CD14-positive monocyte (primary cell): ENCODE measurements around the gene TBL1XR1. TPM values are rescaled to one million over a fixed set of nuclear protein-coding genes. Genes with fewer than 3 reads are reported as not detected.

Experiments
- DNase-seq, 3 donors: peaks; one replicate each; pipeline ENCODE4 v3.0.0-alpha.2; 2011 to 2022
- H2AFZ ChIP-seq: 2 replicates; pipeline ENCODE4 v1.6.0; 2012; ENCODE audit warnings: mild to moderate bottlenecking, low read depth, low read length, inconsistent platforms; ENCODE audit not compliant: insufficient read depth, poor library complexity, severe bottlenecking
- H3K27ac ChIP-seq, 2 donors: 1 replicate in 1 of 2; 2 replicates in 1 of 2; pipeline ENCODE4 v1.5.1; 2012 to 2013; ENCODE audit warnings: low read length in 2 of 2, control low read depth in 1 of 2, inconsistent platforms in 1 of 2, low read depth in 1 of 2, mild to moderate bottlenecking in 1 of 2
- H3K27me3 ChIP-seq, 2 donors: one replicate each; pipeline versions ENCODE4 v1.6.0 to v1.6.1; 2011 to 2013; ENCODE audit warnings: low read length in 2 of 2; ENCODE audit not compliant: control insufficient read depth in 2 of 2, insufficient read depth in 2 of 2
- H3K36me3 ChIP-seq, 2 donors: replicated peaks in 1 of 2; 1 replicate in 1 of 2; 2 replicates in 1 of 2; pipeline versions ENCODE4 v1.5.1 to v1.6.1; 2012 to 2013; ENCODE audit warnings: low read length in 2 of 2, control low read depth in 1 of 2, inconsistent platforms in 1 of 2, mild to moderate bottlenecking in 1 of 2; ENCODE audit not compliant: insufficient read depth in 2 of 2, control insufficient read depth in 1 of 2
- H3K4me1 ChIP-seq, 2 donors: 1 replicate in 1 of 2; 2 replicates in 1 of 2; pipeline versions ENCODE4 v1.5.1 to v1.6.1; 2012 to 2013; ENCODE audit warnings: low read length in 2 of 2, control low read depth in 1 of 2, inconsistent platforms in 1 of 2, mild to moderate bottlenecking in 1 of 2, moderate library complexity in 1 of 2; ENCODE audit not compliant: insufficient read depth in 2 of 2, control insufficient read depth in 1 of 2
- H3K4me2 ChIP-seq: replicated peaks from 2 replicates; pipeline ENCODE3; 2012; ENCODE audit warnings: low read length, moderate library complexity, mild to moderate bottlenecking; ENCODE audit not compliant: poor library complexity, severe bottlenecking; ENCODE audit errors: extremely low read depth
- H3K4me3 ChIP-seq, 3 experiments: fragments of 200-600 bp in 1 of 3; sonication (generic) in 1 of 3; replicated peaks in 1 of 3; 1 replicate in 2 of 3; 2 replicates in 1 of 3; pipeline ENCODE4 v1.5.1; 2011 to 2013; ENCODE audit warnings: low read length in 3 of 3, mild to moderate bottlenecking in 3 of 3, control low read depth in 2 of 3, low read depth in 2 of 3, inconsistent platforms in 1 of 3, moderate library complexity in 1 of 3
- H3K79me2 ChIP-seq: 2 replicates; pipeline ENCODE4 v1.6.0; 2012; ENCODE audit warnings: mild to moderate bottlenecking, control low read depth, inconsistent platforms, low read length, moderate library complexity; ENCODE audit not compliant: insufficient read depth
- H3K9ac ChIP-seq: 2 replicates; pipeline ENCODE4 v1.6.0; 2017; ENCODE audit warnings: low read length, mild to moderate bottlenecking; ENCODE audit not compliant: insufficient read depth, poor library complexity, severe bottlenecking
- H3K9me3 ChIP-seq, 2 donors: replicated peaks in 1 of 2; 1 replicate in 1 of 2; 2 replicates in 1 of 2; pipeline versions ENCODE4 v1.5.1 to v1.6.1; 2012 to 2013; ENCODE audit warnings: low read length in 2 of 2, control low read depth in 1 of 2; ENCODE audit not compliant: control insufficient read depth in 1 of 2, insufficient read depth in 1 of 2
- H4K20me1 ChIP-seq: 2 replicates; pipeline ENCODE4 v1.6.0; 2012; ENCODE audit warnings: mild to moderate bottlenecking, low read length, control low read depth, moderate library complexity; ENCODE audit not compliant: insufficient read depth
- H3K27ac Mint-ChIP-seq, 7 donors: one replicate each; pipeline ENCODE4 v1.8.0; 2020; ENCODE audit warnings: mild to moderate bottlenecking in 7 of 7, mixed read lengths in 7 of 7, moderate library complexity in 6 of 7, inconsistent platforms in 2 of 7
- H3K27me3 Mint-ChIP-seq, 3 donors: one replicate each; pipeline ENCODE4 v1.8.0; 2021 to 2022; ENCODE audit warnings: low read depth in 3 of 3, mild to moderate bottlenecking in 3 of 3, mixed read lengths in 3 of 3, moderate library complexity in 3 of 3, inconsistent platforms in 1 of 3
- H3K36me3 Mint-ChIP-seq, 2 donors: one replicate each; pipeline ENCODE4 v1.8.0; 2020; ENCODE audit warnings: mixed read lengths in 2 of 2, inconsistent platforms in 1 of 2, mild to moderate bottlenecking in 1 of 2
- H3K4me1 Mint-ChIP-seq: one replicate; pipeline ENCODE4 v1.8.0; 2020; ENCODE audit warnings: mild to moderate bottlenecking, mixed read lengths
- H3K4me3 Mint-ChIP-seq, 2 donors: one replicate each; pipeline ENCODE4 v1.8.0; 2020; ENCODE audit warnings: mild to moderate bottlenecking in 2 of 2, mixed read lengths in 2 of 2, moderate library complexity in 1 of 2
- H3K9me3 Mint-ChIP-seq, 7 donors: one replicate each; pipeline ENCODE4 v1.8.0; 2020 to 2022; ENCODE audit warnings: mixed read lengths in 7 of 7, mild to moderate bottlenecking in 6 of 7, moderate library complexity in 6 of 7, inconsistent platforms in 2 of 7
- WGBS: methylation state at CpG from one replicate; pipeline ENCODE4 v1.1.5; 2013; ENCODE audit warnings: missing lambda C conversion rate; ENCODE audit not compliant: insufficient coverage; 5-methylcytosine and 5-hydroxymethylcytosine counted together
- intact Hi-C, 2 donors: fragments of 100-400 bp; cut with micrococcal nuclease; formaldehyde crosslinking; loops; one replicate each; pipeline versions ENCODE4 v1.15.0 to v1.15.1; 2023
- polyA plus RNA-seq, 3 donors: library from polyadenylated mRNA; depleted of rRNA in 1 of 3; unstranded in 2 of 3; stranded (reverse) in 1 of 3; fragments of 300-500 nt in 2 of 3; fragments of >200 nt in 1 of 3; fragmentation: Illumina TruSeq in 2 of 3; gene quantifications; 1 replicate in 2 of 3; 2 replicates in 1 of 3; pipeline ENCODE4 v1.2.3, GENCODE V29; 2012 to 2021
- TF ChIP-seq, protein P1 (sequence below): fragments of 200-600 bp; IDR thresholded peaks from one replicate; pipeline ENCODE4 v1.8.0; 2022; ENCODE audit warnings: antibody characterized with exemption, mild to moderate bottlenecking

Gene TBL1XR1
- polyA plus RNA-seq, 3 donors = 10.2 to 20.4 (median 18.3) TPM

DNA sequence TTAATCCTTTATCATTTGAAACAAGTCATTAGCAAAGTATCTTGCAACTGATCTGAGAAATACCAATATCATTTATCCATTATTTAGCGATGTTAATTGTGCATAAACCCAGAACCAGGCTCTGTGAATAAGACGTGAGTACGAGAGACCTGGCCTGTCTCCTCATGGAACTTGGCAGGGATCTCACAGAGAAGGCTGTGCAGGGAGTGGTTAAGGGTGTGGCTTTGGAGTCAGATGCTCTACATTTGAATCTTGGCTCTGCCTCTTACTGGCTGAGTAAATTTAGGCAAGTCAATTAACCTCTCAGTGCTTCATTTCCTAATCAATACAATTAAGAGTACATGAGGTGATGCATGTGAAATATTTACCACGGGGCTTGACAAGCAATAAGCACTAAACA lies 39.9 kb upstream of the TBL1XR1 start:
- intact Hi-C loops = no loop called here
- Histone ChIP-seq H3K4me2 (no peak overlapping the region), H3K9me3 (no peaks in the 10 kb centered on the region), H4K20me1 (no peaks in the 10 kb centered on the region), H3K79me2 (no peaks in the 10 kb centered on the region), H3K4me1 (no peaks in the 10 kb centered on the region), H3K27ac (no peak overlapping the region), H3K36me3 (no peaks in the 10 kb centered on the region), H2AFZ (no peak overlapping the region), H3K9ac (no peak overlapping the region), H3K27me3 (no peaks in the 10 kb centered on the region), H3K4me3 (no peak overlapping the region)
- Mint-ChIP-seq H3K36me3 (no peaks in the 10 kb centered on the region), H3K27me3 (peaks cover 0 to 3% (median 0%) of the 10 kb centered on the region in 3 donors), H3K9me3 (peaks cover 0 to 3% (median 0%) of the 10 kb centered on the region in 7 donors), H3K27ac (no peak overlapping the region), H3K4me3 (no peak overlapping the region), H3K4me1 (no peaks in the 10 kb centered on the region)
- DNase-seq = no peak
- TF ChIP-seq, protein P1, sequence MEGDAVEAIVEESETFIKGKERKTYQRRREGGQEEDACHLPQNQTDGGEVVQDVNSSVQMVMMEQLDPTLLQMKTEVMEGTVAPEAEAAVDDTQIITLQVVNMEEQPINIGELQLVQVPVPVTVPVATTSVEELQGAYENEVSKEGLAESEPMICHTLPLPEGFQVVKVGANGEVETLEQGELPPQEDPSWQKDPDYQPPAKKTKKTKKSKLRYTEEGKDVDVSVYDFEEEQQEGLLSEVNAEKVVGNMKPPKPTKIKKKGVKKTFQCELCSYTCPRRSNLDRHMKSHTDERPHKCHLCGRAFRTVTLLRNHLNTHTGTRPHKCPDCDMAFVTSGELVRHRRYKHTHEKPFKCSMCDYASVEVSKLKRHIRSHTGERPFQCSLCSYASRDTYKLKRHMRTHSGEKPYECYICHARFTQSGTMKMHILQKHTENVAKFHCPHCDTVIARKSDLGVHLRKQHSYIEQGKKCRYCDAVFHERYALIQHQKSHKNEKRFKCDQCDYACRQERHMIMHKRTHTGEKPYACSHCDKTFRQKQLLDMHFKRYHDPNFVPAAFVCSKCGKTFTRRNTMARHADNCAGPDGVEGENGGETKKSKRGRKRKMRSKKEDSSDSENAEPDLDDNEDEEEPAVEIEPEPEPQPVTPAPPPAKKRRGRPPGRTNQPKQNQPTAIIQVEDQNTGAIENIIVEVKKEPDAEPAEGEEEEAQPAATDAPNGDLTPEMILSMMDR = no peak
- 100% methylated on average over 1 of the region's 4 CpGs for WGBS

DNA sequence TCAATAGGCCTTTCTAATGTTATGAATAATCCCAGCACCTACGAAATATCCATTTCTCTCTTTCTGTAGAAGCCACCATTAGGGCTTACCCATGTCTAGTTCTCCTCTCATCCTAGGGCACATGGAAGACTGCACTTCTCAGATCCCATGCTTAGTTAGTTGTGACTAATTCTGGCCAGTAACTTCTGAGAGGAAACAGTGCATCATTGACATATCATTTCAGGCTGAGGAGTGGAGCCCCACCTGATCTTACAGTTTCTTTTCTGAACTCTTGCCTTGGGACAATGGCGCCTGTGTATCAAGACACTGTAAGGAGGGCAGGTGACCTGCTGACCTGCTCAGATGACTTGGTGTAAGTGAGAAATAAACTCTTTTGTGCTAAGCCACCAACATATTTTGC lies 39.4 kb upstream of the TBL1XR1 start:
- H3K4me1 Mint-ChIP-seq = no peaks in the 10 kb centered on the region
- H3K9me3 Mint-ChIP-seq = peaks cover 0 to 3% (median 0%) of the 10 kb centered on the region in 7 donors
- Histone ChIP-seq H3K4me2 (no peak overlapping the region), H3K4me1 (no peaks in the 10 kb centered on the region), H3K36me3 (no peaks in the 10 kb centered on the region), H3K27ac (no peak overlapping the region), H2AFZ (no peak overlapping the region), H4K20me1 (no peaks in the 10 kb centered on the region), H3K79me2 (no peaks in the 10 kb centered on the region), H3K9me3 (no peaks in the 10 kb centered on the region), H3K27me3 (no peaks in the 10 kb centered on the region), H3K4me3 (no peak overlapping the region), H3K9ac (no peak overlapping the region)
- DNase-seq = no peak
- WGBS = no CpG with 5 or more reads among the region's 2 CpGs
- no peak overlapping the region for H3K4me3 Mint-ChIP-seq
- peaks cover 0 to 2% (median 0%) of the 10 kb centered on the region in 3 donors for H3K27me3 Mint-ChIP-seq
- no peaks in the 10 kb centered on the region for H3K36me3 Mint-ChIP-seq
- TF ChIP-seq, protein P1 = no peak
- no peak overlapping the region for H3K27ac Mint-ChIP-seq
- intact Hi-C loops = no loop called here
